ENCODE data around the gene CRHR2.
"Not testable (repeated sequence)": the region's sequence is repeated elsewhere in the genome, so short reads cannot be mapped to it uniquely, and the experiment has no call there.

Gene CRHR2

DNA sequence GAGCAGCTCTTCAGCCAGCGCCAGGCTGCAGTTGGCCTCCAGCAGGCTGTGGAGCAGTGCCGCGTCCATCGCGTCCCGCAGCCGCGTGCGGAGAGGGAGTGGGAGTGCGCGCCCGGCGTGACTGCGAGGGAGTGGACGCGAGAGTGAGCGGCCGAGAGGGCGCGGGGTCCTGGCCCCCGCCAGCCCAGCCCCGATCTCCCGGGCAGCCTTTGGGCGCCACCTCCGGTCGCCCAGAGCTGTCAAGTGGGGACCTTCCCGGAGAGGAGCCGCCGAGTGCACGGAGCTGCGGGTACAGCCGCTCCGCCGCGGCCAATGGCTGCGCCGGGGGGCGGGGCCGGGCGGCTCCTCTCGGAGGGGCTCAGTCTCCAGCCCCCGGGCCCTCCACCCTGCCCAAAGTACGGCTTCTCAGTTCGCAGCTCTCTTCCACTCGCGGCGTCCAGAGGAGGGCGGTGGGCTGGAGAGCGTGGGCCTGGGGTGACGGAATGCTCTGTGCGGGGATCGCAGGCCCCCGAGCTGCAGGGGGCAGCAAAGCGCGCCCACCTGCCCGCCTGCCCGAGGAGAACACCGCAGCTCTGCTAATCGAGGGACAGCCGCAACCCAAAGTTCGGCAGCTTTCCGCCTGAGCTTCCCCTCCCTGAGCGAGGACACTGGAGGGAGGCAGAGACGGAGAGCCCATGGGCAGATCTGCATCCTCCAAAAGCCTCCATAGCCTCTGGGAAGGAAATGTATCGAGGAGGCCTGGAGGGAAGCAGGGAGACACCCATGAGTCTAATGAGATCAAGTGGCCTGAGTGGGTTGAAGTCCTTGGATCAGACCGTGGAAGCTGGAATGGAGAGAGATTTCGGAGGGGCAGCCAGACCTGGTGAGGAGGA lies at the start of gene CRHR2:
CRHR2 (minus strand) TSS at position 245 of the 872 bp plus-strand sequence; CDS start at position 69, 176 bp downstream.
- peak in 1 of 2 donors; percentile 4 for DNase-seq (ENCODE audit: low read depth in 2 of 2)

DNA sequence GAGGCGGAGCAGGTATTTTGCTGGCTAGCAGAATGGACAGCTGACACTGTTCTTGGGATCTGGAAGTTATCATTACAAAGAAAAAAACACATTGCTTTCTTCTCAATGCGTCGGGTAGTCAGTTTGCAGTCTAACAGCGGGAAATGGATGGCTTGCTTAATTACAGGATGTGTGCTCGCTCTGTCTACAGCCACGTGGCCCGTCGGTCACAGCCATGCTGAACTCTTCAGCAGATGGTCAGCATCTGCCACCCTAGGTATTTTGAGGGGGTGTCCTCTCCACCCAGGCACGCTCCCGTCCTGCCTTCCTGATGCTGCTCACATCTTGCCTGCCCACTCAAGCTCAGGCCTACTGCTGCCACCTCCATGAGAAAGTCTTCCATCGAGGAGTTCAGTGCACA lies 49.3 kb upstream of the CRHR2 start:
- DNase-seq (ENCODE audit: low read depth in 2 of 2): no peak

- DNase-seq (ENCODE audit: low read depth in 2 of 2): no peak
Measured at GRCh38 chr7:30730996-30731395, 48.7 kb upstream of the CRHR2 start.

- DNase-seq (ENCODE audit: low read depth in 2 of 2): no peak
Measured at GRCh38 chr7:30730097-30730496, 47.8 kb upstream of the CRHR2 start.

DNA sequence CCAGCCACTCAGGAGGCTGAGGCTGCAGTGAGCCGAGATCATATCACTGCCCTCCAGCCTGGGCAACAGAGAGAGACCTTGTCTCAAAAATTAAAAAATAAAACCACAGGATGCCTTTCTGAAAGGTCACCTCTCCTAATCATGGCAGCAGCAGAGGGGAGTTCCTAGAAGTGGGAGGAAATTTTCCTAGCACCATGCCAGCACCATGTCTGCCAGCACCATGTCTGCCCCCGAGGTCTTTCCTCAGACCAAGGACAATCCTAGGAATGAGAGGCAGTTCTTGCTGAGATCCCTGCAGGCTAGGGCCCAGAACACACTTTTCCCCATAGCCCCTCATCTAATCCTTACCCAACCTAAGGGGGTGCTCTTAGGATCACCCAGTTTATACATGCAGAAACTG lies 47.4 kb upstream of the CRHR2 start:
- no peak for DNase-seq (ENCODE audit: low read depth in 2 of 2)

DNA sequence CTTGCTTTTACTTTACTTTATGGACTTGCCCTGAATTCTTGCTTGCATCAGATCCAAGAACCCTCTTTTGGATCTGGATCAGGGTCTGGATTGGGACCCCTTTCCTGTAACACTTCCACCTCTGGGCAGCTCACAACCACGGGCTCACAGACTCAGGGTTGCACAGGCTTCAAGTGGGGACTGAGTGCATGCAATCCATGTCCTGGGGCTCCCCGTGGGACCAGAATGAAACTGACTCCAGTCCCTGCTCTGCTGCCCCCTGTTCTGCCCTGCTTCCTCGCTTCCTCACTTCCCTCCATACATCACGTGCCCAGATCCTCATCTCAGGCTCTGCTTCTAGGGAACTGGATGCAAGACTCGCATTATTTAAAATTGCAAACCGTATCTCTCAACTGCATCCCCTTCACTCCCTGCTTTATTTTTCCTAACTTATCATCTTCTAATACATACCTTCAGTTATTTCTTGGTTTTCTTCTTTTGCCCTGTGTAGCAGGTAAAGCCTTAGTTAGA lies 46.4 kb upstream of the CRHR2 start:
- DNase-seq (ENCODE audit: low read depth in 2 of 2): no peak

DNA sequence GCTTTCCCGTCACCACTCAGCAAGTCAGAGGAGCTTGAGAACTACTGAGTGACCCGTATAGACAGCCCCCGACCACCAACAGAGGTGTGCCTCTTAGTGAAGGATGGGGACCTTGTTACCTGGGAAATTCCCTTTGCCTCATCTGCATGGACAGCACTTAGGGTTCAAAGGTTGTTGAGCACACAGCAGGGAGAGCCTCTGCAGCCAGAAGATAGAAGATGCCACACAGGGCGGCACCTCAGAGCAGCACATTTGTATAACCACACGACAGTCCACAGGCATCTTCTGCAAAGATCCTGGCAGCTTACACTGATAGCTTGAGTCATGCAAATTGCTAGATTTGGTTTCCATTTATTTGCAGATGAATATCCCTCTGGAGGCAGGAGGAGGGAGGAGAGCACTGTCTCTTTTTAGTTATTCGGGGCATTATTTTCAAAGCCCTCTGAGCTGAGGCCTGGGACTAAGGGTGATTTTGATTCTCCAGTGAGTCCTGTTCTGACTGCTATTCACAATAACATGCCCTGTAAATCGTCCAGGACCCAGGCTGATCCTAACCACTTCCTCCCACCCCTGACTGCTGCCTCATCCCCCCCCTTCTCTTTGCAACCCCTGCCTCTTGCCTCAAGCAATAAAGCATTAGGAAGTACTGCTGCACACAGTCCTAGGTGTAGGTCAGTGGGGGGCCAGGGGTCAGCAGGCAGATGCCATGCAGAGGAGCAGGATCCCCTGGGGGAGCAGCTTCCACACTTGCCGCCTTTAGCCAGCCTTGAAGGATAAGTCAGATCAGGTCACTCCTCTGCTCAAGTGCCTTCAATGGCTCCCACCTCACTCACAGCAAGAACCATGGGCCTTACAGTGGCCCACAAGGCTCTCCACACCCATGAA lies 45.0 kb upstream of the CRHR2 start:
- DNase-seq (ENCODE audit: low read depth in 2 of 2): peak; percentile 16 to 31

- no peak for DNase-seq (ENCODE audit: low read depth in 2 of 2)
Measured at GRCh38 chr7:30726296-30727006, 44.2 kb upstream of the CRHR2 start.

DNA sequence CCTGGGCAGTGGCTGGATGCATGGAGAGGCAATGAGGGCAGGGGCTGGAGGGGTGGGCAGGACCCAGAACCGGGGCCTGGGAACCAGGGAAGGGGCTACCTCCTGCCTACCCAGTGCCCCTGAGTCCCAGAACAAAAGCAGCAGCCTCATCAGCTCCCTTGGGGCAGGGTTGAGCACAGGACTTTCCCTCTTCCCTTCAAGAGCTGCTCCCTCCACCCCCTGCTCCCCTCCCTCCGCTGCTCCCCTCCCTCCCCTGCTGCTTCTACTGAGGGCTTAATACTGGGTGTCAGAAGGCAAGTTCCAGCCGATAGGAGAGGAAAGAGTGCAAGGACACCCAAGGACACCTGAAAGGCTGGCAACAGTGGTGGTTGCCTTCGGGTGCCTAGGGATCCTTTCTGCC lies 41.5 kb upstream of the CRHR2 start:
- DNase-seq (ENCODE audit: low read depth in 2 of 2): no peak

GRCh38 chr7:30722671-30723070 lies 40.4 kb upstream of the CRHR2 start:
- no peak for DNase-seq (ENCODE audit: low read depth in 2 of 2)

GRCh38 chr7:30722187-30722586 lies 39.9 kb upstream of the CRHR2 start:
- no peak for DNase-seq (ENCODE audit: low read depth in 2 of 2)

DNA sequence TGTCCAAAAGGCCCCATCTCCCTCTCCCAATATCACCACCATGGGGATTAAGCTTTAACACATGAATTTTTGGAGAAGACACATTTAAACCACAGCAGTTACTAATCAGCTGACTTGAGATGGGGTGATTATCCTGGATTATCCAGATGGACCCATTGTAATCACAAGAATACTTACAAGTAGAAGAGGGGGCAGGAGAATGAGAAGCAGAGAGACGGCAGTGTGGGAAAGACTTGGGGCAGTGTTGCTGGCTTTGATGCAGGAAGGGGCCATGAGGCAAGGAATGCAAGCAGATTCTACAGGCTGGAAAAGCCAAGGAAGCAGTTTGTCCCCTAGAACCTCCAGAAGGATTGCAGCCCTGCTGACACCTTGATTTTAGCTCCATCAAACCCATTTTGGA lies 39.0 kb upstream of the CRHR2 start:
- DNase-seq (ENCODE audit: low read depth in 2 of 2): no peak

DNA sequence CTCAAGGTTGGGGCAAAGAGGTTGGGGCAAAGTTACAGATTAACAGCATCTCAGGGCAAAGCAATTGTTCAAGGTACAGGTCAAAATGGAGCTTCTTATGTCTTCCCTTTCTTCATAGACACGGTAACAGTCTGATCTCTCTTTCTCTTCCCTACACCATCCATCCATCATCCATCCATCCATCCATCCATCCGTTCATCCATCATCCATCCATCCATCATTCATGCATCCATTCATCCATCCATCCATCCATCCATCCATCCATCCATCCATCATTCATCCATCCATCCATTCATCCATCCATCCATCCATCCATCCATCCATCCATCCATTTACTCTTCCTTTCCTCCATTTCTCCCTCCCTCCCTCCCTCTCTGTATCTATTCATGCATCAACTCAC lies 37.2 kb upstream of the CRHR2 start:
- not testable (repeated sequence) for DNase-seq (ENCODE audit: low read depth in 2 of 2)

DNA sequence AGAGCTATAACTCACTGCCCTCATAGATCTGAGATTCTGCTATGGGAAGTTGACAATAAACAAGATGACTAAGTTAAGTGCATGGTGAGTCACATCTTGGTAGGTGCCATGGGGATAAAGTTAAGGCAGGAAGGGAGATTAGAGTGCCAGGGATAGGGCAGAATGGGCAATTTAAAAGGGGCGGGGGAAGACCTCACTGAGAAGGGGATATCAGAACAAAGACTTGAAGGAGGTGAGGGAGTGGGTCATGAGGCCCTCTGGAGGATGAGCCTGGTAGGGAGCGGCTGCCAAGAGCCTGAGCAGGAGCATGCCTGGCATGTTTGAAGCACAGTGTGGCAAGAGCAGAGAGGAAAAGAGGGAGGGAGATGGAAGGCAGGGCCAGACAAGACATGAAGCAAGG lies 34.9 kb upstream of the CRHR2 start:
- no peak for DNase-seq (ENCODE audit: low read depth in 2 of 2)

DNA sequence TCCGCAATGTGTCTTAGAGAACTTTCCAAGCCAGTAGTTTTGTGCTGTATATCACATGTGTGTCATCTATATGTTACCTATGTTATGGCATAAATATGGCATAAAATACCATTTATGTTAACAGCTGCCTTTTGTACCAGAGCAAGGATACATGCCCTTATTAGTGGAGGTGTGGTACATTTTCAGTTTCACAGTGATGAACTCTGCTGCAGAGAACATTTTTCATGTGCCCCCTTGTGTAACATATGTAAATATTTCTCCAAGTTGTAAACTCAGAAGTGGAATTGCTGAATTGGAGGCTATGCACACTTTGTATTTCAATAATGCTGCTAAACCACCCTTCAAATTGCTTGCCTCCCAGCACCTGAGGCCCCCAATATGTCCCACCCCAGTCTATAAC lies 31.9 kb upstream of the CRHR2 start:
- no peak for DNase-seq (ENCODE audit: low read depth in 2 of 2)

- DNase-seq (ENCODE audit: low read depth in 2 of 2): no peak
Measured at GRCh38 chr7:30713392-30713791, 31.1 kb upstream of the CRHR2 start.

DNA sequence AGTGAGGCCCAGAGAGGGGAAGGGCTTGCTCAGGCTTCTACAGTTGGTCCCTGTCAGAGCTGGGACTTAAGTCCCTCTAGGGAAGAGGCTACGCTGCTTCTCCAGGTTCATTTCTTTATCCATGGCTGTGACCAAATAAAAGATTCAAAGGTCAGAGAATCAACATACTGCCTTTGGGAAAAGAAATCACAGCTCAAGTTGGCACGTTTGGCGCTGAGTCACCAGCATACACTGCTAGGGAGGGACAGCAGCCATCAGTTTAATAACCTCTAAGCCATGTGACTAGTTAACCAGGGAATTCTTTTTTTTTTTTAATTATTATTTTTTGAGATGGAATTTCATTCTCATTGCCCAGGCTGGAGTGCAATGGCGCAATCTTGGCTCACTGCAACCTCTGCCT lies 28.4 kb upstream of the CRHR2 start:
- DNase-seq (ENCODE audit: low read depth in 2 of 2): no peak

GRCh38 chr7:30709549-30709948 lies 27.3 kb upstream of the CRHR2 start:
- no peak for DNase-seq (ENCODE audit: low read depth in 2 of 2)

GRCh38 chr7:30708983-30709382 lies 26.7 kb upstream of the CRHR2 start:
- DNase-seq (ENCODE audit: low read depth in 2 of 2): no peak

GRCh38 chr7:30708412-30708811 lies 26.2 kb upstream of the CRHR2 start:
- DNase-seq (ENCODE audit: low read depth in 2 of 2): no peak

- no peak for DNase-seq (ENCODE audit: low read depth in 2 of 2)
Measured at GRCh38 chr7:30707391-30708357, 25.4 kb upstream of the CRHR2 start.

Measured in stimulated activated CD8-positive, alpha-beta memory T cell treated with anti-CD3 and anti-CD28 coated beads, Interleukin-2, amount 100 ng/mL, for 1 hour (primary cell).